SU-DHL-6 (cell line): ENCODE results near the gene EPB41L3.

Source experiments
- H2AFZ ChIP-seq: fragments of 200-600 bp; sonication (generic); 2 replicates; pipeline ENCODE4 v1.6.1; 2014; ENCODE audit warnings: low read depth, mild to moderate bottlenecking, moderate library complexity, mixed read lengths, antibody characterized with exemption, low read length; ENCODE audit not compliant: severe bottlenecking
- H3F3A ChIP-seq: fragments of 200-600 bp; shearing (Covaris generic); 2 replicates; pipeline ENCODE4 v1.6.0; 2016; ENCODE audit warnings: antibody characterized with exemption, mild to moderate bottlenecking; ENCODE audit not compliant: insufficient read depth
- H3K27ac ChIP-seq: fragments of 200-600 bp; sonication (generic); 2 replicates; pipeline ENCODE4 v1.5.1; 2016; ENCODE audit warnings: low read depth, mild to moderate bottlenecking, low read length, moderate library complexity, mixed read lengths
- H3K27me3 ChIP-seq: fragments of 200-600 bp; sonication (generic), shearing (Covaris generic); 2 replicates; pipeline ENCODE4 v1.6.0; 2014; ENCODE audit warnings: mild to moderate bottlenecking, low read length
- H3K36me3 ChIP-seq: fragments of 200-600 bp; sonication (generic); 2 replicates; pipeline ENCODE4 v1.6.1; 2014; ENCODE audit warnings: mild to moderate bottlenecking, low read length, mixed read lengths
- H3K4me2 ChIP-seq: fragments of 300-600, 200-600 bp; shearing (Covaris generic), sonication (generic); 2 replicates; pipeline ENCODE4 v1.6.0; 2014; ENCODE audit warnings: low read length, low read depth, mild to moderate bottlenecking; ENCODE audit not compliant: poor library complexity, severe bottlenecking
- H3K4me3 ChIP-seq: fragments of 200-600 bp; sonication (generic); 2 replicates; pipeline ENCODE4 v1.5.1; 2014; ENCODE audit warnings: antibody characterized with exemption, low read length, mild to moderate bottlenecking, mixed read lengths; ENCODE audit not compliant: insufficient read depth, poor library complexity, severe bottlenecking
- H3K79me2 ChIP-seq: fragments of 200-600 bp; sonication (generic); 2 replicates; pipeline ENCODE4 v1.6.1; 2014; ENCODE audit warnings: mild to moderate bottlenecking, low read length, moderate library complexity; ENCODE audit not compliant: insufficient read depth
- H3K9ac ChIP-seq: fragments of 200-600 bp; sonication (generic); 2 replicates; pipeline ENCODE4 v1.7.0; 2014; ENCODE audit warnings: mild to moderate bottlenecking, low read length
- H3K9me2 ChIP-seq: fragments of 200-600 bp; sonication (generic); replicated peaks from 2 replicates; pipeline ENCODE4 v1.6.1; 2014; ENCODE audit warnings: low read length; ENCODE audit not compliant: insufficient read depth
- H3K9me3 ChIP-seq: fragments of 200-600 bp; sonication (generic); 2 replicates; pipeline ENCODE4 v1.6.1; 2014; ENCODE audit warnings: low read length, mixed read lengths; ENCODE audit not compliant: insufficient read depth
- H4K20me1 ChIP-seq: fragments of 200-600 bp; sonication (generic); 2 replicates; pipeline ENCODE4 v1.6.1; 2014; ENCODE audit warnings: low read depth, mild to moderate bottlenecking, antibody characterized with exemption, low read length, moderate library complexity, mixed read lengths
- EZH2phosphoT487 ChIP-seq: fragments of 200-600 bp; sonication (generic), shearing (Covaris generic); conservative IDR thresholded peaks from 2 replicates; pipeline ENCODE4 v1.6.1; 2018; ENCODE audit warnings: mild to moderate bottlenecking, antibody characterized with exemption, low read length, moderate library complexity, mixed read lengths
- TF ChIP-seq, protein P1 (sequence below): fragments of 200-600 bp; sonication (generic); IDR thresholded peaks from one replicate; pipeline ENCODE4 v1.5.1; 2017; ENCODE audit warnings: antibody characterized with exemption, mild to moderate bottlenecking, low read length, moderate library complexity; ENCODE audit not compliant: insufficient read depth, poor library complexity, severe bottlenecking

The EPB41L3 gene

DNA sequence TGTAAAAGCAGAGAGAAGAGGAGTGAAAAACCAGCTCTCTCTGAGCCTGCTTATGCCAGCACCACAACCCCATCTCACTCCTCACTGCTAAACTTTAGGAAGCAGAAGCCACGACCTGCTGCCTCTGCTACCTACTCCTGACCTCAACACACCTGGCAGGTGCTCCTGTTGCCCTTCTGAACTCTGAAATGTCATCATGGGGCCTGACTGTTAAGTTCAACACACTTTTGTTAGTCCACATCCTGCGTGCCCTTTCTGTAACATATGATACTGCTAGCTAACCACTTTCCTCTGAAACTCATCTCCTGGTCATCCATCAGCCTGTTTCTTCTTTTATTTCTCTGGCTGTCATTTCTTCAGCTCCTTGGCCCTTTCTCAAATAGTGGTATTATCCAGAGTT lies 118.1 kb downstream of the EPB41L3 start:
- H3K9ac ChIP-seq: no peak overlapping the region
- H3K4me2 ChIP-seq: no peak overlapping the region
- H3K9me2 ChIP-seq: no peaks in the 10 kb centered on the region
- H3K36me3 ChIP-seq: no peaks in the 10 kb centered on the region
- no peak overlapping the region for H3K4me3 ChIP-seq
- no peaks in the 10 kb centered on the region for H3K27me3 ChIP-seq
- TF ChIP-seq, protein P1, sequence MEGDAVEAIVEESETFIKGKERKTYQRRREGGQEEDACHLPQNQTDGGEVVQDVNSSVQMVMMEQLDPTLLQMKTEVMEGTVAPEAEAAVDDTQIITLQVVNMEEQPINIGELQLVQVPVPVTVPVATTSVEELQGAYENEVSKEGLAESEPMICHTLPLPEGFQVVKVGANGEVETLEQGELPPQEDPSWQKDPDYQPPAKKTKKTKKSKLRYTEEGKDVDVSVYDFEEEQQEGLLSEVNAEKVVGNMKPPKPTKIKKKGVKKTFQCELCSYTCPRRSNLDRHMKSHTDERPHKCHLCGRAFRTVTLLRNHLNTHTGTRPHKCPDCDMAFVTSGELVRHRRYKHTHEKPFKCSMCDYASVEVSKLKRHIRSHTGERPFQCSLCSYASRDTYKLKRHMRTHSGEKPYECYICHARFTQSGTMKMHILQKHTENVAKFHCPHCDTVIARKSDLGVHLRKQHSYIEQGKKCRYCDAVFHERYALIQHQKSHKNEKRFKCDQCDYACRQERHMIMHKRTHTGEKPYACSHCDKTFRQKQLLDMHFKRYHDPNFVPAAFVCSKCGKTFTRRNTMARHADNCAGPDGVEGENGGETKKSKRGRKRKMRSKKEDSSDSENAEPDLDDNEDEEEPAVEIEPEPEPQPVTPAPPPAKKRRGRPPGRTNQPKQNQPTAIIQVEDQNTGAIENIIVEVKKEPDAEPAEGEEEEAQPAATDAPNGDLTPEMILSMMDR: no peak
- no peak for TF ChIP-seq EZH2phosphoT487
- no peak overlapping the region for H2AFZ ChIP-seq
- no peaks in the 10 kb centered on the region for H3K79me2 ChIP-seq
- no peaks in the 10 kb centered on the region for H4K20me1 ChIP-seq
- no peaks in the 10 kb centered on the region for H3F3A ChIP-seq
- no peak overlapping the region for H3K27ac ChIP-seq
- no peaks in the 10 kb centered on the region for H3K9me3 ChIP-seq

DNA sequence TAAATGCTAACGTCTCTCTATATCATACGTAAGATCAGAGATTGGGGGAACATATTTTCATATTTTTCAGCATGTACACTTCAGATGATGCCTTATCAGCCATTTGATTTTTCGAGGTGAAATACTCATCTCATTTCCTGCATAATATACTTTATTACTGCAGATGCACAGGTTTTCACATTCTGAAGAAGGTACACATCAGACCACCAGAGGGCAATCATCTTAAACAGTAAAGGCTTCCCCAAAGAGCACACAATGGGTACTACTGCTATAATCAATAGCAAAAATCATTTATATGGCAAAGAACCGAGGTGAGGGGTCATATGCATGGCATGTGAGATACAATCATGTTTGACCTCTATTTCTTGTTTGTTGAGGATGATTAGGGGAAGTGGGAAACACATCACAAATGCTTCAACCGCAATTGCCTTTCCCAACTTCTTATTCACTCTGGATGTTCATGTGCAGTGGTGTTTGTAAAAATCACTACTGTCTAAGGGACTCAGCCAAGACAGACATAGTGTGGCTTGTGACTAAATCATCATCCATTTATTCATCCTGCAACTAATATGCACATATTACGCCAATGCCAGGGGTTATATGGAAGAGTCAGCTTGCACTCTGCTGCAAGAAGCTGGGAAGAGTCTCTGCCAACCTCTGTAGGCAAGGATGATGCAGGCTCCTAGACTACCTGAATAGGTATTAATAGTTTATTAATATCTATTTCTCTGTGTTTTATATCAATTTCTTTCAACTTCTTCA lies 118.7 kb downstream of the EPB41L3 start:
- TF ChIP-seq, protein P1: peak; percentile 49
- no peak for TF ChIP-seq EZH2phosphoT487
- no peak overlapping the region for H3K9ac ChIP-seq
- no peaks in the 10 kb centered on the region for H3K9me3 ChIP-seq
- no peaks in the 10 kb centered on the region for H3K79me2 ChIP-seq
- H3K4me2 ChIP-seq: no peak overlapping the region
- no peaks in the 10 kb centered on the region for H3F3A ChIP-seq
- H3K27ac ChIP-seq: no peak overlapping the region
- H4K20me1 ChIP-seq: no peaks in the 10 kb centered on the region
- H3K4me3 ChIP-seq: no peak overlapping the region
- H3K36me3 ChIP-seq: no peaks in the 10 kb centered on the region
- H3K27me3 ChIP-seq: no peaks in the 10 kb centered on the region
- H3K9me2 ChIP-seq: no peaks in the 10 kb centered on the region
- H2AFZ ChIP-seq: no peak overlapping the region

DNA sequence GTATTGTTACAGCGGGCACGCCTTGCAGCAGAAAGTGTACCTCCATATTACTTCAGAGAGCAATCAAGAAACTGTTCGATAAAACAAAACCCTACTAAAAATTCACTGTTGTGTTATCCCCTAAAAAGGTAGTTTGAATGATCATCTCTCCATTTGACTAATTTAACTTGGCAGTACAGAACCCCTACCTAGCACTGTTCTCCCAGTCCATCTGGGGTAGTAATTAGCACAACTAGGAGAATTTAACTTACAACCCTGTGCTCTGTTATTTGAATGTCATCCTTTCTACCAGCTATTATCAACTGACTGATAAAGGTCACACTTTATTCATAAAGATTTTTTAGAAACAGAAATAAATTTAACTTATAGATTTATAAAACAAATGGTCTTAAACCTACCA lies 121.2 kb downstream of the EPB41L3 start:
- H4K20me1 ChIP-seq: no peaks in the 10 kb centered on the region
- H3K27ac ChIP-seq: no peak overlapping the region
- H3K9me3 ChIP-seq: no peaks in the 10 kb centered on the region
- H3K79me2 ChIP-seq: no peaks in the 10 kb centered on the region
- H3K4me2 ChIP-seq: no peak overlapping the region
- no peak for TF ChIP-seq EZH2phosphoT487
- TF ChIP-seq, protein P1: no peak
- H3K27me3 ChIP-seq: no peaks in the 10 kb centered on the region
- H3K9me2 ChIP-seq: no peaks in the 10 kb centered on the region
- H3K36me3 ChIP-seq: no peaks in the 10 kb centered on the region
- H2AFZ ChIP-seq: no peak overlapping the region
- no peaks in the 10 kb centered on the region for H3F3A ChIP-seq
- H3K9ac ChIP-seq: no peak overlapping the region
- H3K4me3 ChIP-seq: no peak overlapping the region
